GM19240 (cell line): ENCODE measurements around the gene WNT7A.
"Not testable (repeated sequence)": the region's sequence is repeated elsewhere in the genome, so short reads cannot be mapped to it uniquely, and the experiment has no call there.

Experiments
- DNase-seq: peaks from one replicate; pipeline ENCODE4 v3.0.0; 2011; ENCODE audit warnings: low spot score; ENCODE audit not compliant: insufficient read length

Gene WNT7A

DNA sequence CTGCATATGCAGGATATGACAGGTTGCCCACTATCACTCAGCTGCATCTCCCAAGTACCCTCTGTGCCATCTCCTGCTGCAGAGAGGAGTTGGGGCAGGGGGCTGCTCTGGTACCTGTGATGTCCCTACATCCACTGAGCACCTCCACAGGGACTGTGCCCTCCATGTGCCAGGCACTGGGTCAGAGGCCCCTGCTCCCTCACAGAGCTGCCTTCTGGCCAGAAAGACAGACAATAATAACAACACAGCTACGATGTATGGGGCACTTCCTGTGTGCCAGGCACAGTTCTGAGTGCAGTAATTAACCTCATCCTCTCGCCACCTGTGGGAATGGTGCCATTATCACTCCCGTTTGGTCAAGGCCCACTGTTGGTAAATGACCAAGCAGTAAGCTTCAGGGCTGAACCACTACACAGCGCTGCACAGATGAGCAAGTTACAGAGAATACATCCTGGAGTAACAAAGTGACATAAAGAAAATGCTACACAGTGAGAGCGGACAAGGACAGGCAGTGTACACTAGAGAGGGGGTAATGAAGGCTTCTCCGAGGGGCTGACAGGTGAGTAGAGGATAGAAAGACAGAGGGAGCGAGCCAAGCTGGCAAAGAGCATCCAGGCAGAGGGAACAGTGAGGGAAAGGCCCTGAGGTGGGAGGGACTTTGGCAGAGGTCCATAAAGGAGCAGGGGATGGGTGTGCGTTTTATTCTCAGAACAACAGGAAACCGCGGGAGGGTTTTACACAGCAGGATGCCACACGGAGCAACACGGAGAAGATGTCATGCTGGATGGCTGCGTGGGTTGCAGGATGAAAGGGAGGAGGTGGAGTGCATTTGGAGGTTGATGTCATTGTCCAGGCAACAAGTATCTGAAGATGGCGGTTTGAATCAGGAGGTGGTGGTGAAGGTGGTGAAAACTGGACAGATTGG is 13.6 kb downstream of the WNT7A start:
- no peak for DNase-seq

GRCh38 chr3:13865581-13865980 is 14.3 kb downstream of the WNT7A start:
- no peak for DNase-seq

DNA sequence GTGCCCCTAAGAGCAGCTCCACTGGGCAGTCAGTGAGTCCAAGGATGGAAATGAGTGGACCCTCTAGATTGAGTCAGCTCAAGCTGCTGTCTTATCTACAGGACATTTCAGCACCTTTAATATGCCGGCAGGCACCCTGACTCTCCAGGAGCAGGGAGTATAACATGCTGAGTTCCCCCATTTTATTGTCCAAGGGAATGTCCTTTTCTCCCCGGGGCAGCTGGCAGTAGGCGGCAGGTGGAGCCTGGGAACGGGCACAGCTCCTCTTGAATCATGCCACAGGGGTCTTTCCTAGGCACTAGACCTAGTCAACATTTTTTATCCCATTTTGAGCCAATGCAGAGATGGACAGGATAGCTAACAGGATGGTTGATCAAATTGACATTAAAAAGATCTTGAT is 14.8 kb downstream of the WNT7A start:
- no peak for DNase-seq

GRCh38 chr3:13863965-13864595 is 15.8 kb downstream of the WNT7A start:
- no peak for DNase-seq

DNA sequence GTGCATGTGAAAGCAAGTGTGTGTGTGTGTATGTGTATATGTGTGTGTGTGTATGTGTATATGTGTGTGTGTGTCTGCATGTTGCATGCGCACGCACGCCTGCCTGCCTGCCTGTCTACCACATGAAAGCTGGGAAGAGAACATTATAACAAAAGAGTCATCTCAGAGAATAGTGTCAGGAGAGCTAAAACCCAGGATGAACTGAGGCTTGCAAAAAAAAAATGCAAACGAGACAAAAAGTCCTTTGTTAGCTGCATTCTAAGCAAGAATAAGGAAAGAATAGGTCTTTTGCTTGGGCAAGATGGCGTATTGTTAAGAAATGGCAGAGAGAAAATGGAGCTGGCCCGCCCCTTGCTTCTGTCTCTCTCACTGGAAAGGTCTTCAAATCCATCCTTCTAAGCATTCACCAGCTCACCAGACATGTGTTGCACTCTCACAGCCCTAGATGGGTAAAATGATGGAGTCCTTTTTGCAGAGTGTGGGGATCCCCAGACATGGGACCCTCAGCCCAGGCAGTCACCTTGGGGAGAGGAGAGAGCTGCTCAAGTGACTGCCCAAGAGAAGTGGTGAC is 16.4 kb downstream of the WNT7A start:
- DNase-seq: no peak

DNA sequence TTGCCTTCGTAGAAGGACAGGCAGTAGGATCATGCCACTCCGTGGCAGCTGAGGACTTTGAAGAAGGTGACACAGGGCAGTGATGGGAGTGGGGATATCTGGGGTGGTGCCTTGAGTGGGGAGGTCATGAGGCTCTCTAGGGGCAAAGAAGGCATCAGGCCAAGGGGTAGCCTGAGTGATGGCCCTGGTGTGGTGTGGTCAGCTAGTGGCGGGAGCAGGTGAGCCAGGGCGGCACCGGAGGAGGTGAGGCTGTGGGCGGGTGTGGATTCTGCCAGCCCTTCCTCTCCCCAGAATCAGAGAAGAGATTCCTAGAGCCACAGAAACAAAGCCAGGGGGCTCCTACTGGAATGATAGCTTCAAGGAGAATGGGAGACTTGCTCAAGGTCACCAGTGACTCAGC is 18.4 kb downstream of the WNT7A start:
- DNase-seq: no peak

- no peak for DNase-seq
These were observed 19.9 kb downstream of the WNT7A start for GRCh38 chr3:13860001-13860400.

DNA sequence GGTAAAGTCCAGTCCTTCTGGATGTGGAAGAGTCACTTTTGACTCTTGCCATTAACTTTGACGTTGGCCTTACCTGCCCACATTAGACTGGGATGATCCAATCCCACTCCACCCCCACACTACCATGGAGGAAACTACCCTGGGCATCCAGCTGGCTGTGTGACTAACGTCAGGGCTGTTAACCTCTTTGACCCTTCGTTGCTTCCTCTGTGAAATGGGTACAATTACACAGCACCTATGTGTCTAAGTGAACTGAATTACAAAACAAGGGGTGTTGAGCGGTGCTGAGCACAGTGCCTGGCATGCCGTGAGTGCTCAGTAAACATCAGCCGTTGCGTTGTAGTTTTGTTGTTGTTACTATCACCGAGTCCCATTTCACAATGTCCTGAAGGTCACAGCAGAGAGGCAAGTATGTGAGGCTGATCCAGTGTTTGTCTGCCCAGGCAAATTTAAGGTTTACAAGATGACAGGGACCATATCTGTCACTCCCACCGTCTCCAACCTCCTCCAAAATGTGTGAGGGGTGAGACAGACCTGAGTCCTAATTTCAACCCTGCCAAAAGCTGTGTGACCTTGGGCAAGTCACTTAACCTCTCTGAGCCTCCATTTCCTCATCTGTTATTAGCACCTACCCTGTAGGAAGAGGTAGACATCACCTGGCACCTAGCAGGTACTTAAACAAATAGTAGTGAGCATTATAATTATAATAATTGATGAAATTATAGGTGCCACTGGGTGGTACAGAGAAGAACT is 20.9 kb downstream of the WNT7A start:
- DNase-seq: no peak

DNA sequence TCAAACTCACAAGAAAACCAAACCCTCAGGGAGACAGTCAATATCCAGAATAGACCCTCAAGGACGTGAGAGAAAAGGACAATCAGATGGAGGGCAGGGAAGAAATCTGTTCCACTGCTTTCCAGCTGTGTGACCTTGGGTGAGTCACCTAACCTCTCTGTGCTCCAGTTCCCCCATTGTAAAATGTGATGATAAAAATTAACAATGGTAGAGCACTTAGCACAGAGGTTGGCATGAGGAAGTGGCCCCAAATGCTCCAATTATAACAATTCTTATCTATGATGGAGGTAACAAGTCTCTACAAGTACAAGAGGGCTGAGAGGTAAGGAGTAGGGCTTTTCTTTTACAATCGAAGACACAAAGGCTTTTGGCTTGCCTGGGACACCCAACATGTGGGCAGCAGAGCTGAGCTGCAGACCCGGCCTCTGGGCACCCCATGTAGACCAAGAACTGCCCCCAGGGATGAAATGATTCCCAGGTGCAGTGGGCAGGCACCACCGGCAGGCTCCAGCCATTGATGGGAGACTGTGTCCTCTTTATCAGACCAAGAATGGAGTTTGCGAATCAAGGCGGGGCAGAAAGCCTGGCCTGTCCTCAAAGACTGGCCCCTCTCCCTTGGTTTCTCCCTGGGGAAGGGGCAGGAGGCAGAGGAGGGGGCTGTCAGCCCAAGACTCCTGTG is 22.0 kb downstream of the WNT7A start:
- DNase-seq: no peak

DNA sequence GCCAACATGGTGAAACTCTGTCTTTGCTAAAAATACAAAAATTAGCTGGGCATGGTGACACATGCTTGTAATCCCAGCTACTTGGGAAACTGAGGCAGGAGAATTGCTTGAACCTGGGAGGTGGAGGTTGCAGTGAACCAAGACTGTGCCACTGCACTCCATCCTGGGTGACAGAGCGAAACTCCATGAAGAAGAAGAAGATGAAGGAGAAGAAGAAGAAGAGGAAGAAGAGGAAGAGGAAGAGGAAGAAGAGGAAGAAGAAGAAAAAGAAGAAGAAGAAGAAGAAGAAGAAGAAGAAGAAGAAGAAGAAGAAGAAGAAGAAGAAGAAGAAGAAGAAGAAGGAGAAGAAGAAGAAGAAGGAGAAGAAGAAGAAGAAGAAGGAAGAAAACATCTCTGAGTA is 23.2 kb downstream of the WNT7A start:
- DNase-seq: not testable (repeated sequence)

DNA sequence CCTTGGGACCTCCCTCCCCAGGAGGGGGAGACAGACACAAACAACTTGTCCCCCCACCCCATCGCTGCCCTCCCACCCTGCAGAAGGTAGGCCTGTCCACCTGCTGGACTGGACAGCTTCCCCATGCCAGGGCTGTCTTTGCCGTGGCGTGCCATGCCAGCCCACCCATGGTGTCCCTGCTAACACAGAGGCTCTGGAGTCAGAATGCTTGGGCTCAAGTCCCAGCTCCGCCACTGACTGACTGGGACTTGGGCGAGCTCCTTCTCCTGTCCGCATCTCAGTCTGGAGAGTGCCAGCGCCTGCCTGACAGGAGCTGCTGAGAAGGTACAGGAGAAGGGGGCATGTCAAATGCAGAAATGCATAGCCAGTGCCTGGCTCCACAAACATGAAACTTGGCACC is 23.9 kb downstream of the WNT7A start:
- DNase-seq: no peak

DNA sequence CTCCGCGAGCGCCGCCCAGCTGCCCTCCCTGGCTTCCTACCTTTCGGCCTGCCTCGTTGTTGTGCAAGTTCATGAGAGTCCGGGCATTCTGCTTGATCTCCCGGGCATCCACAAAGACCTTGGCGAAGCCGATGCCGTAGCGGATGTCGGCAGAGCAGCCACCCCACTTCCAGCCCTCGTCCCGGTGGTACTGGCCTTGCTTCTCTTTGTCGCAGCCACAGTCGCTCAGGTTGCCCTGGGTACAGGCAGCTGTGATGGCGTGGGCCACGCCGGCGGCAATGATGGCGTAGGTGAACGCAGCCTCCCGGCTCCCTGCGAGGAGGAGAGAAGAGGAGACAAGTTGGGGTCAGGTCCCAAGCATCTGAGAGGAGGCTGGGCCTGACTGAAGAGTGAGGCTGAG is 25.4 kb downstream of the WNT7A start:
- no peak for DNase-seq

DNA sequence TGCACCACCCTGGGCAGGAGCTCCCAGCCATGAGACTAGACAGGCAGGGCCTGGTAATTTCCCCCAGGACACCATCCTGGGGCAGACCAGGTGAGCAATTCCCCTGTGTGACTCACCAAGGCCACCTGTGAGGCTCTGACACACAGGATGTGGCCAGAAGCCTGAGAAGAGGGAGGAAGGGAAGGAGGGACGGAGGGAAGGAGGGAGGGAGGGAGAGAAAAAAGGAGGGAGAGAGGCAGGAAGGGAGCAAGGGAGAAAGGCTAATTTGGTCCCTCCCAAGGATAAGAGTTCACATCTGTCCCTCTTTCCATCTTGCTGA is 25.9 kb downstream of the WNT7A start:
- no peak for DNase-seq

GRCh38 chr3:13853256-13853977 is 26.5 kb downstream of the WNT7A start:
- no peak for DNase-seq

DNA sequence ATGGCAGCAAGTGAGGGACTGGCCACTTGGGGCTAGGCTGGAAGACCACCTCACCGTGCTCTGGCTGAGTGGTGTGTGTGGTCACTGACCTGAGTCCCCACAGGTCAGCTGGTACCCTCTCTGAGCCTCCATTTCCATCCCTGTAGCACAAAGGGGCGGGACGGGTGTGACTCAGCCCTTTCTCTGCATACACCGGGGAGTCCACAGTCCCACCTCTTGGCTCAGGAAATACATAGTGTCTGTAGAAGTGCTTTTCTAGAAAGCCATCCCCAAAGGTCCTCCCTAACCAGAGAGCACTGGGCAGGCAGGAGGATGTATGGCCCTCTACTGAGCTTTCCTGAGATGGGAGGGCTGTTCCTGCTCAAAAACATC is 27.2 kb downstream of the WNT7A start:
- DNase-seq: no peak

DNA sequence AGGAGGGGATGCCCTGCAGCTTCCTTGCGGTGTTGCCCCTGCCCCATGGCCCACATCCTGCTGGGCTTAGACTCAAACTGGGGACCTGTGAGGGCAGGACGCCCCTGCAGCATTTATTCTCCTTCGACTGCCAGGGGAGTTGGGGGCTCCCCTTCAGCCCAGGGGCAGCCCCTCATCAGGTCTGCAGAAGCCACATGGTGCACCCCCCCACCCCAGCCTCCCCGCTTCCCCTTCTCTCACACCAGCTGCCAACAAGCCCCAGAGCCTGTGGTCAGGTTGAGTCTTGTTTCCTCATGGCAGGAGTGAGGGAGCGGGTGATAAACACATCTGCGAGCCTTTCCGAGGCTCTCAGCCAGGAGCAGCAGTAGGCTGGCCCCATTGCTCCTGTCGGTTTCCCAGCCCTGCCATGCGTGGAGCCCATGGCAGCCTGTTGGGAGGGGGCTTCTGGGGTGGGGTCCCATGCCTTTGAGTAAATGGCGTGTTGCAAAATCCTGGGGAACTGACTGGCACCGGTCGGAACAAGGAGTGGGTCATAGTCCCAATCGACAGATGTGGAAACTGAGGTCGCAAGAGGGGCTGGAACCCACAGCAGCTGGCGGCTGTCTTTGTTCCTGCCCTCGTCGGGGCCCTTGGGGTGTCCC is 27.8 kb downstream of the WNT7A start:
- no peak for DNase-seq

DNA sequence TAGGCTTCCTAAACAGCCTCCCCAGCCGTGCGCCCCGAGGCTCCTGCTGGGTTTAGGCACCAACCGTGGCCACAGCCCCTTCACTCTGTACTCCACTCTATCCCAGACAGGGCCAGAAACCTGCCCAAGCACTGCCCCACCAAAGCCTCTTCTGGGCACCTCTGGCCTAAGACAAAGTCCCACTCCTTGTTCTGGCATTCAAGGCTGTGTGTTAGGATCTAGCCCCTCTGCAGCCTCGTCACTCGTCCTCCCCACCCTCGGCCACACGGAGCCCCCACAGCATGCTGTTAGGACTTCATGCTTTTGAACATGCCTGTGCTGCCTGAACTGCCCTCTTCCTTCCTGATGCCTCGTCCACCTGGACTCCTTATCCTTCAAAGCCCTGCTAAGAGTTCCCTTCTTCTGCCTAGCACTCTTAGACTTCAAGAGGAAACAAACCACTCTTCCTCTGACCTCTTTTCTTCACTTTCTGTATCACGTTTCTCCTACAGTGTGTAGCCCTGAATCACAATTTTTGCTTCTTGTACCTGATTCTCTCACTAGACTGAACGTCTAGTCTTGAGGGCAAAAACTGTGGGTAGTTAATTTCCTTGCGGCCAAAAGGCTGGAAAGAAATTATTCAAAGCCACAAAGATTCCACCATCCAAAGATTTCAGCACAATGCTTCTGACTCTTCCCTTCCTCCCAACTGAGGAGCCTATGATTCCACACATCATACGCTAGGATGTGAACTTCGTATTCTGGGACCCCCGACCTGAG is 28.6 kb downstream of the WNT7A start:
- no peak for DNase-seq

DNA sequence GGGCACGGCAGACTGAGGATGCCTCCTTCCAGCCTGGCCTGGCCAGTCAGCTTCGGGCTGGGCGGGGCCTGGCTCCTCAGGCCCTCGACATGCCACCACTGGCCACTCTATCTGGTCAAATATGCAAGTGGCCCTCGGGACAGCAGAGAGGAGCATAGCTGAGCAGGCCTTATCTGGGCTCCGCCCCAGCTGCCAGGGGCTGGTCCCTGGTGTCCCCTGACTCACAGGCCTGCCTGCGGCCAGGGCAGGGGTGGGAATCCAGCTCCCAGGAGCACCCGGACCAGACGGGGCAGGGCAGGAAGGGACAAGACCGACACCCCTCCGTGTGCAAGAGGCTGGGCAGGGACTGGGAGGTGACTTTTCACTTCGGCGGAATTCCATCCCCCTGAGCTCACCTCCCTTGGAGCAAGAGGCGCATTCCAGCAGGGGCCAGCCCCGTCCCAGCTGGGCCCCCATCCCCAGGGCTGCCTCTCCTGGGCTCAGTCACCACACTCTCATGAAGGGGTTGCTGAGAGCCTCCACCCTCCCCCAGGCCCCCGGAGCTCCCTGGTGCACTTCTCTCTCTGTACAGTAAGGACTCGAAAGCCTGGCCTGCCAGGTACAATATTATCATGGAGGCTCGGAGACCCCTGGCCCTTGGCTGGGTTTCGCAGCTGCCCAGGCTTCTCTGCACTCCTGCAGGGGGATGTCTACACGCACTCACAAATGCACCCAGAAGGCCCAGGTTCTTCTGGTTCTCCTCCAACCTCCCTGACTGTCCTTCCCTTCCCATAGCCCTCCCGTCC is 29.5 kb downstream of the WNT7A start:
- DNase-seq: no peak

GRCh38 chr3:13849018-13849417 is 30.9 kb downstream of the WNT7A start:
- no peak for DNase-seq
